A549 treated with DMSO at 1 μM for 4 hours (cell line): Measurements from ENCODE around the gene XIST. TPM values are rescaled to one million over a fixed set of nuclear protein-coding genes. Genes with fewer than 3 reads are reported as not detected.

ENCODE experiments used
- total RNA-seq: library from RNA; stranded (reverse); fragments of 200-300 nt; extraction: Qiagen RNA extraction; gene quantifications from 5 replicates; pipeline ENCODE4 v1.2.3, GENCODE V29; 2022; ENCODE audit warnings: low read depth

Gene XIST
- total RNA-seq = 0.01 TPM in 1 of 5 replicates, not detected in the others

GRCh38 chrX:73852467-73852866 is at the start of gene XIST:
XIST (minus strand) TSS chrX:73852714.

